CD4-positive, alpha-beta T cell treated with Interleukin-12 subunit alpha and Interleukin-12 subunit beta, for 1 hour (primary cell): Measurements from ENCODE around the gene TMEM171.

ENCODE experiments used
- DNase-seq: peaks from one replicate; pipeline ENCODE4 v3.0.0-alpha.2; 2020

The TMEM171 gene

GRCh38 chr5:73121119-73121463 is 716 bp downstream of the TMEM171 start:
- no peak for DNase-seq

GRCh38 chr5:73122875-73123810 is 2.8 kb downstream of the TMEM171 start:
- DNase-seq = no peak

- no peak for DNase-seq
These were observed 4.9 kb downstream of the TMEM171 start for GRCh38 chr5:73125289-73125688.

GRCh38 chr5:73126381-73126780 is 6.0 kb downstream of the TMEM171 start:
- no peak for DNase-seq

GRCh38 chr5:73126957-73127356 is 6.6 kb downstream of the TMEM171 start:
- DNase-seq = no peak

- no peak for DNase-seq
These were observed 8.8 kb downstream of the TMEM171 start for GRCh38 chr5:73129143-73129542.

- no peak for DNase-seq
These were observed 10.4 kb downstream of the TMEM171 start for GRCh38 chr5:73130811-73131210.

- no peak for DNase-seq
These were observed 11.5 kb downstream of the TMEM171 start for GRCh38 chr5:73131711-73132425.

GRCh38 chr5:73132759-73133158 is 12.4 kb downstream of the TMEM171 start:
- no peak for DNase-seq

- no peak for DNase-seq
These were observed 14.6 kb downstream of the TMEM171 start for GRCh38 chr5:73135021-73135420.

GRCh38 chr5:73135429-73136054 is 15.2 kb downstream of the TMEM171 start:
- DNase-seq = no peak

- DNase-seq = no peak
These were observed 15.7 kb downstream of the TMEM171 start for GRCh38 chr5:73136055-73136562.

GRCh38 chr5:73137563-73138530 is 17.5 kb downstream of the TMEM171 start:
- no peak for DNase-seq

GRCh38 chr5:73139485-73139884 is 19.1 kb downstream of the TMEM171 start:
- no peak for DNase-seq

- no peak for DNase-seq
These were observed 20.4 kb downstream of the TMEM171 start for GRCh38 chr5:73140801-73141200.

GRCh38 chr5:73142035-73142434 is 21.7 kb downstream of the TMEM171 start:
- no peak for DNase-seq

GRCh38 chr5:73143716-73144115 is 23.3 kb downstream of the TMEM171 start:
- no peak for DNase-seq

GRCh38 chr5:73149540-73149939 is 29.2 kb downstream of the TMEM171 start:
- no peak for DNase-seq

- DNase-seq = no peak
These were observed 30.5 kb downstream of the TMEM171 start for GRCh38 chr5:73150876-73151275.

- DNase-seq = no peak
These were observed 31.5 kb downstream of the TMEM171 start for GRCh38 chr5:73151766-73152410.
